NCI-H128 (cell line): ENCODE results near the gene SOS2.
"Not testable (repeated sequence)": the region's sequence is repeated elsewhere in the genome, so short reads cannot be mapped to it uniquely, and the experiment has no call there.

Experiments
- DNase-seq: peaks from one replicate; lab custom pipeline; 2025; ENCODE audit not compliant: unreplicated experiment; lab: John Stamatoyannopoulos, UW

Gene SOS2

DNA sequence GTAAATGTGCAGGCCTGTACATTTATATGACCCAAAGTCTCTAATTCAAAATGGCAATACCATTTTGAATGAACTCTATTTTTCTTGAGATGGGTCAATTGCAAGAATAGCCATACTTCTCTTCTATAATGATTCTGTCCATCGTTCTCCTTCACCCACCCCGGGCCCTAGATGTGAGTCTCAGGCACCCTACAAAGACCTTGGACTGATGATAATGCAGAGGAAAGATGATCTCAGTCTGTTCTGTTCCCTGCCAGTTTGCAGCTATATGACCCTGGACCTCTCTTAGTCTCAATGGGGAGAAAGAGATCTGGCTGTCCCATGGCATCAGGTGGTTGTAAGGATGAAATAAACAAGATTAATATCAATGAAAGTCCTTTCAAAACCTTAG, 145.1 kb downstream of the SOS2 start:
- DNase-seq = no peak

GRCh38 chr14:50085570-50086320, 145.6 kb downstream of the SOS2 start:
- no peak for DNase-seq

- DNase-seq = no peak
These were observed 146.7 kb downstream of the SOS2 start for GRCh38 chr14:50084666-50085065.

DNA sequence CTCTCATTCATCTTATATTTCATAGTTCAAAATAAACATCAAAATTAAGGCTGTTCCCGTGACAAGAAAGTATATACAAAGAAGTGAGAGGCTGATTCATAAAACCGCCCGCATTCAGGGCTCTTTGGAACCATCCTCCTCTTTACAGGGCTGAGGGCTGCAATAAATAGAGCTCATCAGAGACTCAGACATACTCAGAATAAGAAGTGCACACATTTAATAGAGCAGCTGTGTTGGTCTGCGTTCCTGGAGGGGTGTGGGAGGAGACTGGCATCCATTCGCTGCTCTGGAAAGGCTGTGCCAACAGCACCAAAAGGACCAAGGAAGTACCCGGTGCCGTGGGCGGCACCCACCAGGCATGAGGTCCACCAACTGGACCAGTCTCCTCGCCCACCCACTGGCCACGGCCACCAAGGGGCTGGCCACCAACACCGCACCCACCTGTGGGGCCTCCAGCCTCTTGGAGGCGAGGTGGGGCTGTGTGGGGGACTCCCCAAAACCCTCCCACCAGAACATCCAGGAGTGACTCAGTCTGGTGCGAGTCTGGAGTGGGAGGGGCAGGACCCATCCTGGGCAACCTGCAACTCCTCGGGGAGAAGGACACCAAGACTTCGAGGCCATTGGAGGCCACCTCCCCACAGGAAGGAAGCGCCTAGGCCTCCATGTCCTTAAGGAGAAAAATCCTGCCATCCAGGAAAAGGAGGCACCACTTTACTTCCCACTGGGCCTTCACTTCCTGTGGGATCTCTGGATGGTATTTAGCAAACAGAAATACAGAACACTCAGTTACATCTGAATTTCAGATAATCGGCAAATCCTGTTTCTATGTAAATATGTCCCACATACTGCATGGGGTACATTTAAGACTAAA, 147.7 kb downstream of the SOS2 start:
- DNase-seq = no peak

GRCh38 chr14:50082784-50083466, 148.5 kb downstream of the SOS2 start:
- no peak for DNase-seq

DNA sequence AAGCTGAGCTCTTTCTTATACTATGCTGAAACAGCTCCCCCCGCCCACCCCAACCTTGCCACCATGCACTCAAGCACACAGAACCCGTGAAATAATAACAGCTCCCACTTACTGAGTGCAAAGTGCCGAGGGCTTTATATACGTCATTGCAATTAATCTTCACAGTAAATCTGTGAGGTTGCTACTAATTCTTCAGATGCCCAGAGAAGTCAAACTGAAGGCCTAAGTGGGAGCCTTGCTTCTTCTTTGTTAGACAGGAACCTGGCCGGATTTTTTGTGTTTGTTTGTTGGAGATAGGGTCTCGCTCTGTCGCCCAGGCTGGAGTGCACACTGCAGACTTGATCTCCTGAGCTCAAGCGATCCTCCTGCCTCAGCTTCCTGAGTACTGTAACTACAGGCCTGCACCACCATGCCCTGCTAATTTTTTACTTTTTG, 149.1 kb downstream of the SOS2 start:
- no peak for DNase-seq

DNA sequence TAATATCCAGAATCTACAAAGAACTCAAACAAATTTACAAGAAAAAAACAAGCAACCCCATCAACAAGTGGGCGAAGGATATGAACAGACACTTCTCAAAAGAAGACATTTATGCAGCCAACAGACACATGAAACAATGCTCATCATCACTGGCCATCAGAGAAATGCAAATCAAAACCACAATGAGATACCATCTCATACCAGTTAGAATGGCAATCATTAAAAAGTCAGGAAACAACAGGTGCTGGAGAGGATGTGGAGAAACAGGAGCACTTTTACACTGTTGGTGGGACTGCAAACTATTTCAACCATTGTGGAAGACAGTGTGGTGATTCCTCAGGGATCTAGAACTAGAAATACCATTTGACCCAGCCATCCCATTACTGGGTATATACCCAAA, 152.3 kb downstream of the SOS2 start:
- not testable (repeated sequence) for DNase-seq

DNA sequence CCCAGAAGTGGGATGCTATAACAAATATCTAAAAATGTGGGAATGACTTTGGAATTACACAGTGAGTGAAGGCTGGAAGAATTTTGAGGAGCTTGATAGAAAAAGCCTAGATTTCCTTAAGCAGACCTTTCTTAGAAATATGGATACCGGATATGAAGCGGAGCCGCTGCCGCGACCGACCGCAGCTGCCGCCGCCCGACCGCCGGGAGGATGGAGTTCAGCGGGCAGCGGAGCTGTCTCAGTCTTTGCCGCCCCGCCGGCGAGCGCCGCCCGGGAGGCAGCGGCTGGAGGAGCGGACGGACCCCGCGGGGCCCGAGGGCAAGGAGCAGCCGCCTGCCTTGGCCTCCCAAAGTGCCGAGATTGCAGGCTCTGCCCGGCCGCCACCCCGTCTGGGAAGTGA, 157.7 kb downstream of the SOS2 start:
- not testable (repeated sequence) for DNase-seq

DNA sequence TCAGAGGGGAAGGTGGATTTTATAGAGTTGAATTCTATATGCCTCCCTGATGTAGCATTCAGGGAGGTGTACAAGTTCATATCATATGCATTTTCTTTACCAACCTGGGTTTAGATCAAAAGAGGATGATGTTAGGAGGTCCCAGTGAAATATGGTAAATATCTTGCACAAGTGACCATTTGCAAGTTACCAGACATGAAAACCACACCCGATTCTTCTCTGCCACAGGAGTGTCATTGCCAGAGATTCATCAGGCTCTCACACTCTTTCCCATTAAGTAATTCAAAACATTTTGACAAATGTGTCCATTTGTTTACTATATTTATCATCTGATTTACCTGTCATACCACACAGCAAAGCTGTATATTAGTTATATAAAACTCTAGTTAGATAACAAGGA, 159.0 kb downstream of the SOS2 start:
- no peak for DNase-seq

GRCh38 chr14:50070840-50071548, 160.4 kb downstream of the SOS2 start:
- DNase-seq = no peak

- DNase-seq = no peak
These were observed 161.1 kb downstream of the SOS2 start for GRCh38 chr14:50070230-50070629.

DNA sequence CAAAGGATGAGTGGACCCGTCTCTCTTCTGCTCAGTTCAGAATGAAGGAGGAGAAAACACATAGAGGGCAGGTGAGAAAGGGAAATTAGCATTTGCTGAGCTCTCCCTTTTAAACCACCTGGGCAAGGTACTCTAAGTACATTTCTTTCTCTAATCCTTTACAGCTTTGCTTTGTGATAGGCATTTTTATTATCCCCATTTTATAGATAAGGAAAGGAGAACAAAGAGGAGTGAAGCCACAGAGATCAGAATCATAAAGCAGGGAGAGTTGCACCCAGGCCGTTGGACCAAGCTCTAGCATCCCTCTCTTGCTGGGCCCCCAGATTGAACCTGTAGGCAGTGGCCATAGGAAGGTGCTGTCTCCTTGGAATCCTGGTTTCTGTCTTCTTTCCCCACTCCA, 162.1 kb downstream of the SOS2 start:
- DNase-seq = no peak

- no peak for DNase-seq
These were observed 162.9 kb downstream of the SOS2 start for GRCh38 chr14:50068496-50068895.

DNA sequence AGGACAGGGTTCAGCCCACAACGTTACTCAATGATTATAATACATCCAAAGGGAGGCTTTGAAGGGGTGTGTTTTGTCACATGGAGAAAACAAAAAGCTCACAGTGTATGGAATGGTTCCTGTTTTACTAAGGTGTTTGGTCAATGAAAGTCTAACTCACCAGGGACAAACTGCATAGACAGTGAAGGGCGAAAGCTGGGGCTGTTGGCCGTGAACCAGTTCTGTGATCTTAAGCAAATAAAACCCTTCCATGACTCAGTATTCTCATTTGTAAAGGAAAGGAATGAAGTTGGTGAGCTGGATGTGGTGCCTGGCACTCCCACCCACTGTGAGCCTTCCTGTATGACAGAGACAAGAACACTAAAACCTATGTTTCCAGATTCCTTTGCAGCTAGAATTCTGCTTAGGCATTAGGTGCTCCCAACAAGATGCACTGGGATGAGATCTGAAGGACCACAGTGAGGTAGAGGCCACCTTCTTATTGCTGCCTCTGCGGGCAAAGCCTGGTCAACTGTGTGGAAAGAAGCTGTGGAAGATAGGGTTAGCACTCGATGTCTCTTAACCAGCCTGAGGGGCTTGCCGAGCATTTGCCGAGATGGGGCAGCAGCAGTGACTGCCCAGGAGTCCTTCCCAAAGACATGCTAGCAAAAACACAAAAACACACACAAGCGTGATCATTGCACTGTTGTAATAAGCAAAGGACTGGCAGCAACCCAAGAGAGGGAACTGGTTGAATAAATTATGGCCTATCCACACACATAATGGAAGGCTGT, 163.5 kb downstream of the SOS2 start:
- no peak for DNase-seq
